ENCODE results near the gene CBX6. TPM values are rescaled to one million over a fixed set of nuclear protein-coding genes. Genes with fewer than 3 reads are reported as not detected.

The CBX6 gene
- total RNA-seq, 1 experiment from 2014 or later = 90.0 TPM

DNA sequence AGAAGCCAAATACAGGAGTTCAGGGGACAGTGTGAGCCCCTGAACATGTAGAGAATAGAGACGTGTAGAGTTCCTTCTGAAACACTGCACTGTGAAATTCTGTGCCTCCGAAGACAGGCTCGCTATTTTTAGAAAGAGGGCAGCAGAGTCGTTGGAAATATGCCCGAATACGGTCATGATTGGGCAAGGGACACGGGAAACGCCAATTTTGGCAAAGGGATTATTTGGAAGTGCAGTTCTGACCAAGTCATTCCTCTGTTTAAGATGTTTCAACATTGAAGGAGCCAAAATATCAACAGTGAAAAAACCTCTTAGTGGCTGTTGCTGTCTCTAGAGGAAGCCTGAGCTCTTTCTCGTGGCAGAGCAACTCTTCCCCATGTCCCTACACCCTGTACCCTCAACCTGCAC is 9.5 kb upstream of the CBX6 start (continued):
- no peak for TF ChIP-seq ZBTB33 (IDR thresholded peaks at IDR 0.05; ENCODE audit: extremely low read depth, insufficient replicate concordance, low read length)
- no peak for TF ChIP-seq CEBPB (IDR thresholded peaks at IDR 0.05; ENCODE audit: low read depth)
- no peak for TF ChIP-seq TCF7L2 (IDR thresholded peaks at IDR 0.05; ENCODE audit: borderline replicate concordance, extremely low read depth, insufficient read depth, insufficient read length)
- TF ChIP-seq CTCF (IDR thresholded peaks at IDR 0.05 in 2 of 3, conservative IDR thresholded peaks at IDR 0.05 in 1 of 3; ENCODE audit: borderline replicate concordance in 1 of 3, insufficient read depth in 1 of 3, low read depth in 2 of 3, low read length in 2 of 3) = no peak

GRCh38 chr22:38879961-38880360 is 7.9 kb upstream of the CBX6 start:
- Histone ChIP-seq H3K9me2 (ENCODE audit: insufficient read depth) (no peaks in the 10 kb centered on the region), H4K20me1 (ENCODE audit: insufficient read depth) (no peaks in the 10 kb centered on the region), H3K4me2 (ENCODE audit: low read length) (no peak overlapping the region), H3K9ac (ENCODE audit: low read length) (no peak overlapping the region), H2AFZ (ENCODE audit: low read depth, low read length, poor library complexity, severe bottlenecking) (no peak overlapping the region), H3K27me3 (ENCODE audit: insufficient read depth, low read length) (no peaks in the 10 kb centered on the region), H3K79me2 (ENCODE audit: insufficient read depth, low read length) (no peaks in the 10 kb centered on the region), H3K36me3 (ENCODE audit: control insufficient read depth in 1 of 2, insufficient read depth in 2 of 2, low read length in 2 of 2) (no peaks in the 10 kb centered on the region), H3K9me3 (ENCODE audit: control insufficient read depth in 1 of 2, insufficient read depth in 1 of 2, low read depth in 1 of 2, low read length in 2 of 2) (no peaks in the 10 kb centered on the region), H3K27ac (ENCODE audit: low read depth, low read length) (no peak overlapping the region), H3K4me1 (ENCODE audit: control insufficient read depth in 1 of 2, insufficient read depth in 2 of 2, low read length in 2 of 2) (peaks cover 0 to 2% of the 10 kb centered on the region in 2 experiments; a peak in 1 of 4 replicates), H3K4me3 (replicated peaks in 1 of 2; ENCODE audit: low read depth in 1 of 2, low read length in 2 of 2) (no peak overlapping the region)
- ATAC-seq (no peak), DNase-seq (ENCODE audit: low read depth, low spot score) (no peak)
- ChIA-PET RAD21 (ENCODE audit: low non-redundant PET in 1 of 2, low total read pairs in 2 of 2, uncharacterized antibody in 2 of 2, unreplicated experiment in 2 of 2) (no interaction called here), CTCF (no interaction called here), POLR2A (no interaction called here)
- TF ChIP-seq RAD21 (IDR thresholded peaks at IDR 0.05; ENCODE audit: low read depth) = no peak
- intact Hi-C loops (cut with micrococcal nuclease) = no loop called here
- BruUV-seq (replicated peaks) = no TSS peak

Data from HCT116 (cell line).